Epithelial cell of esophagus (primary cell): Measurements from ENCODE around the gene RIC3.

Experiments used
- DNase-seq: peaks from one replicate; pipeline ENCODE4 v3.0.0; 2010; ENCODE audit warnings: low read depth
- H3K4me3 ChIP-seq: 2 replicates; pipeline ENCODE4 v1.5.1; 2011; ENCODE audit warnings: mild to moderate bottlenecking, low read length, control low read depth
- TF ChIP-seq, protein P1 (sequence below): IDR thresholded peaks from 2 replicates; pipeline ENCODE4 v1.5.1; 2011; ENCODE audit warnings: low read depth, mild to moderate bottlenecking, low read length, control low read depth, inconsistent platforms; ENCODE audit not compliant: insufficient read depth; ENCODE audit errors: missing control alignments

Gene RIC3

DNA sequence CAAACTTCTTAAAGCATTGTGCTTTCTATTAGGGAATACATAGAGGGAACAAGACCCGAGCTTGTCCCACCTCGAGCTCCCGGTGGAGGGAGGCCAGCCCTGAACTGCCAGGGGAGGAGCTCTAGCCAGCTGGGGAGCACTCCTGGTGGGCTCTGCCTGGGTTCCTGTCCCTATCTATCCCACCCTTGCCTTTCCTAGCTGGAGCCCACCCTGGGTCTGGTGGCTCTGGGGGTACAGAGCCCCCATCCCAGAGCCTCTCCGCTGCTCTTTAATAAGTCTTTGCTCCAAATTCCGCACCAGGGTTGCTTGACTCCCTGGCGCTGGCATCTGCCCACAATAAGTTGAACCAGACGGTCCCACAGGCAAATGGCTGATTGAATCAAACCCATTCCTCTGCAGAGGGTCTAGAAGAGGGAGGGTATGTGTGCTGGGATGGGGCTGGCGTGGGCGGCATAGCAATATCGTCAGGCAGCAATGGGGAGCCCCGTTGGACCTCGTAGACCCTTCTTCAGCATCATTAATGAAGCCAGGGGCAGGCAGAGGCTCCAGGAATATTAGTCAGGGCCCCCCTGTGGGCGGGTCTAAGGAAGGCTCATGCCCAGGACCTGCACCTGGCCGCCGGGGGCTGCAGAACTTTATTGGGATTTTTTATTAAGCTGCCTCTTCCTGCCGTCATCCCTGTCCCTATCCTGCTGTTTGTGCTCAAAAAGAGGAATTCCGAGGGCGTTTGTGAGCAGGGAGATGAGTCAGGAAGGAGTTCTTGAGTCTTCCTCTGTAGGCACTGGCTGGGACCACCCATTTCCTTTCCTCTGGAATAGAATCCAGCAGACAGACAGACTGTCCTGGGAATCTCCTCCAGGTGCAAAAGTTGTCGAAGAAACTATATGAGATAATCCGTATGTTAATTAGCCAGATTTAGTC, 38.5 kb upstream of the RIC3 start:
- TF ChIP-seq, protein P1, sequence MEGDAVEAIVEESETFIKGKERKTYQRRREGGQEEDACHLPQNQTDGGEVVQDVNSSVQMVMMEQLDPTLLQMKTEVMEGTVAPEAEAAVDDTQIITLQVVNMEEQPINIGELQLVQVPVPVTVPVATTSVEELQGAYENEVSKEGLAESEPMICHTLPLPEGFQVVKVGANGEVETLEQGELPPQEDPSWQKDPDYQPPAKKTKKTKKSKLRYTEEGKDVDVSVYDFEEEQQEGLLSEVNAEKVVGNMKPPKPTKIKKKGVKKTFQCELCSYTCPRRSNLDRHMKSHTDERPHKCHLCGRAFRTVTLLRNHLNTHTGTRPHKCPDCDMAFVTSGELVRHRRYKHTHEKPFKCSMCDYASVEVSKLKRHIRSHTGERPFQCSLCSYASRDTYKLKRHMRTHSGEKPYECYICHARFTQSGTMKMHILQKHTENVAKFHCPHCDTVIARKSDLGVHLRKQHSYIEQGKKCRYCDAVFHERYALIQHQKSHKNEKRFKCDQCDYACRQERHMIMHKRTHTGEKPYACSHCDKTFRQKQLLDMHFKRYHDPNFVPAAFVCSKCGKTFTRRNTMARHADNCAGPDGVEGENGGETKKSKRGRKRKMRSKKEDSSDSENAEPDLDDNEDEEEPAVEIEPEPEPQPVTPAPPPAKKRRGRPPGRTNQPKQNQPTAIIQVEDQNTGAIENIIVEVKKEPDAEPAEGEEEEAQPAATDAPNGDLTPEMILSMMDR: no peak
- no peak for DNase-seq
- H3K4me3 ChIP-seq: no peak overlapping the region

DNA sequence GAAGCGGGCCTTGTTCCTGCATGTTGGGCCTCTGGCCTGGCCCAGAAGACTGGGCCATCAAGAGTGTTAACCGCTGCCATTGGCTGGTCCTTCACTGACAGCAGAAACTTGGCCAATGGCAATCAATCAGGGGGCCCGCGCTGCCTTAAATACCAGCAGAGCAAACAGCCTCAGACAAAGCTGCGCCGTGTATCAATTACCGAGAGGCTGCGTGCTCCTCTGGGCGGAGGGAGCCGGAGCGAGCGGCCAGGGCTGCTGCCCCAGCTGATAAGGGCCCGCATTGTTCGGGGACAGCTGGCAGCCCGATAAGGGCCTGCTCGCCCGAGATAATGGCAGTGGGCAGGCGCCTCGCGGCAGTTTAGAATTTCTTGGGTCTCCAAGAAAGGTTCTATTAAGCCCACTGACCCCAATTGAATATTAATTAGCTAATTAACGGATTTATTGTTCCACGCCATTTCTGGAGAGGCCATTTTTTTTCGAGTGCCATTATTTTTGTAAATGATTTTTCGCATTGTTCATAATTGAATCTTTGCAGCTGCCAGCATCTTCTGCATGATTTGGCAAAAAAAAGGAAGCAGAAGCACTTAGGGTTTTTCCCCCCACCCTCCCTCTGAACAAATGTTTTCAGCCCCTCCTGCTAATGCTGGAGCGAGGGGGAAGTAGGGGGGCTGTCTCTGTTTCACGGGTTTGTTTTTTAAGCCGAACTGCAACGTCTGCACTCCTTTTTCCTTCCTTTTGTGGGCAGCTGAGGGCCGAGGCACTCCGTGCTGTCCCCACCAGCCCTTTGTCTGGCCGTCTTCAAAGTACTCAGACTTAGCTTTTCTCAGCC, 37.6 kb upstream of the RIC3 start:
- H3K4me3 ChIP-seq: no peak overlapping the region
- TF ChIP-seq, protein P1: no peak
- no peak for DNase-seq

DNA sequence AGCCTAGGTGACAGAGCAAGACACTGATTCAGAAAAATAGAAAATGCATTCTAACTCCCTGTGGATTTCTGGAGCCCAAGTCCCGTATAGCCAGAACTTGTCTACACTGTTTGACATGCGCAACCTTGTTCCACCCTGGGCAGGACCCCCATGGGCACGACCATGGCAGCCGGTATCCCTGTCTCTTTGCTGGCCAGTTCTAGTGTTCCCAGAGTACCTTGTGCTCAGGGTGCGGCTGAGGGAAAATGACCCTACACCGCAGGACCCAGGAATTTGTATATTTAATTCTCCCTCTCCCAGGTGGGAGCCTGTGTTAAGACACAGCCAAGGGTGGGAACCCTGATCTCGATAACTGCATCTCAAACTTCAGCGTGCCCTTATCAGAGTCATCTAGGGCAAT, 36.7 kb upstream of the RIC3 start:
- TF ChIP-seq, protein P1: no peak
- H3K4me3 ChIP-seq: no peak overlapping the region
- DNase-seq: no peak

DNA sequence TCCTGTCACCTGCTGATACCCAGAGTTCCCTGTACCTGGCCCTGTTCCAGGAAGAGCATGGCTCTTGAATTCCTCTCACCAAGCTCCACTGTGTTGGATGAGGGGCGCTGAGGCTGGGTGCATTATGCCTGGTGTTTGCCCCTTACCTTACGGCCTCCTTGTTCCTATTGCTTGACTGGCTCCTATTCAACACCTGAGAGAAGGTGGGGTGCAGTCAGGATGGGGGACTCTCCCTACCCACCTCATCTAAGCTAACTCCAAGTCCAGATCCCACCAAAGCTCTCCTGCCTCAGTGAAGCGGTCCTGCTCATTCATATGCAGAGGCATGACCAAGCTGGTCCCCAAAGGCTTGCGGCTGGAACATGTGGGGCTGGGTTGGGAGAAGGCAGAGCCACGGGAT, 35.8 kb upstream of the RIC3 start:
- DNase-seq: no peak
- no peak overlapping the region for H3K4me3 ChIP-seq

DNA sequence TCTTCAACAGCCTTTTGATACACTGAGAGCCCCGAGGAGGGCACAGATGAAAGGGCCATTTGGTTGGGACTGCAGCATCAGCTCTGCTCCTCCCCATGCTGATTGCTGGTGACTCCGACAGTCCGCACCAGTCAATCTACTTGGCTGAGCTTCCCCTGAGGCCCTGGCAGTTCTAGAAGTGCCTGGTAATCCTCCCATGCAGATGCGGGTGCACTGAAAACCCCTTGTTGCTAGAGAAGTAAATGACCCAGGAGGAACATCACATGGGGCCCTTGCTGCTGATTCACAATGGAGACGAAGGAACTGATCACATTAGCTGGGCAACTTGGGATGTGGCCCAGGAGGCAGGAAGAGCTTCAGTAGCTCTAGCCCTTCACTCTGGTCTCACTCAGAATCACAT, 35.2 kb upstream of the RIC3 start:
- TF ChIP-seq, protein P1: no peak
- no peak for DNase-seq
- H3K4me3 ChIP-seq: no peak overlapping the region

More for the DNA sequence above, 35.8 kb upstream of the RIC3 start:
- TF ChIP-seq, protein P1: no peak

DNA sequence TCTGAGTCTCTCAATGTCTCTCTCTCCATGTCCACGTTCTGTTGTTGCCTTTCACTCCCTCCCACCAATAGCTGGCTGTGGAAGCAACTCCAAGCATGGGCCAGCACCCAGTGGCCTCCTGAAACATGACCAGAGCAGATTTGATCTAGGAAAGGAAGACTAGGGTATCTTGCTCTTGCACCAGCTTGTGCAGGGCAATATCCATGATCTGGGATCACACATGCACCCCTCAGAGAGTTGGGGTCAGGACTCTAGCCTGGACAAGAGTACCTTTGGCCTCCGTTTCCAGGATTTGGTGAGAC, 34.5 kb upstream of the RIC3 start:
- no peak overlapping the region for H3K4me3 ChIP-seq
- TF ChIP-seq, protein P1: no peak
- DNase-seq: no peak
